ENCODE results near the gene PRKAG2. TPM values are rescaled to one million over a fixed set of nuclear protein-coding genes. Genes with fewer than 3 reads are reported as not detected.

Gene PRKAG2
- total RNA-seq, 1 experiment from 2014 or later, result 23.9 TPM

DNA sequence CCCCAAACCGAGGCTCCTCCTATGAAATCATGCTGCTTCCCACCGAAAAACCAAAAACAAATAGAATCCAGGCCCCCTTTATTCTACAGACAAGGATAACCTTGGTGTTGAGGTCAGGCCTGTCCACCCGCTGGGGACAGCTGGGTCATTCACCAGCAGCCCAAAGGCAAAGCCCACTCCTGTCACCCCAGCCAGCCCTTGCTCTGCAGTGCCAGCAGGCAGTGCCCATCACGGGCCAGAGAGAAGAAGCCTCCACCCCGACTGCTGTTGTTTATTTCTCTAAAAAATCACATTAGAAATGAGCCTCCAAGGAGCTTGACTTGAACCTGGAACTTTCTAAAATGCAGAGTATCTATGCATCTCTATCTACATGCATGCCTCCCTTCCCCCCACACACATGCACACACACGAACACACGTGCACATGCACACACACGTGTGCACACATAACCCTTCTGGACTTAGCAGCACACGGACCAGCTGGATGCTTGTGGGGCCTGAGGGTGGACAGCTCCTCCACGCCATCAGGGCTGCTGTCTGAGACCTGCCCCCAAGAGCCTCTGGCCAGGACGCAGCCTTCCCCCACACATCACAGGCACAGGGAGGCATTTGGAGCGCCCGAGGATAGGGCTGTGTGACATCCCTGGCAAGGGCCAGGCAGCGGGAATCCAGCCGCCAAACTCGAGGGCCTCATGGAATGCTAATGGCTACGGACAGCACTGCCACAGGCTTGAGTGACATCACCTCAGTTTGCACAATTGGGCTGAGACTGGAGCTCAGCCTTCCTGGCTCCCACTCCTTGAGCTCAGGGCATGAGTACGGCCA, 22.8 kb downstream of the PRKAG2 start:
- peaks cover 18% of the 10 kb centered on the region for H3K4me1 ChIP-seq (ENCODE audit: insufficient read depth, low read length)
- no peaks in the 10 kb centered on the region for H3K9me3 ChIP-seq (ENCODE audit: low read length)
- no peak overlapping the region for H3K4me3 ChIP-seq (ENCODE audit: low read length)
- no peak overlapping the region for H3K9ac ChIP-seq (ENCODE audit: low read length)
- ATAC-seq, result no peak
- no peaks in the 10 kb centered on the region for H3K9me2 ChIP-seq (replicated peaks; ENCODE audit: low read length)
- no TSS peak for BruUV-seq (replicated peaks)
- H3K79me2 ChIP-seq (ENCODE audit: low read length), result no peaks in the 10 kb centered on the region
- H3F3A ChIP-seq (ENCODE audit: low read length, unreplicated experiment), result no peaks in the 10 kb centered on the region
- no peaks in the 10 kb centered on the region for H3K27me3 ChIP-seq (ENCODE audit: low read length)
- TF ChIP-seq EZH2phosphoT487 (IDR thresholded peaks at IDR 0.05; ENCODE audit: borderline replicate concordance, low read length) (no peak), EZH2 (IDR thresholded peaks at IDR 0.05; ENCODE audit: low read length, unreplicated experiment) (no peak)
- TF ChIP-seq, protein P1, sequence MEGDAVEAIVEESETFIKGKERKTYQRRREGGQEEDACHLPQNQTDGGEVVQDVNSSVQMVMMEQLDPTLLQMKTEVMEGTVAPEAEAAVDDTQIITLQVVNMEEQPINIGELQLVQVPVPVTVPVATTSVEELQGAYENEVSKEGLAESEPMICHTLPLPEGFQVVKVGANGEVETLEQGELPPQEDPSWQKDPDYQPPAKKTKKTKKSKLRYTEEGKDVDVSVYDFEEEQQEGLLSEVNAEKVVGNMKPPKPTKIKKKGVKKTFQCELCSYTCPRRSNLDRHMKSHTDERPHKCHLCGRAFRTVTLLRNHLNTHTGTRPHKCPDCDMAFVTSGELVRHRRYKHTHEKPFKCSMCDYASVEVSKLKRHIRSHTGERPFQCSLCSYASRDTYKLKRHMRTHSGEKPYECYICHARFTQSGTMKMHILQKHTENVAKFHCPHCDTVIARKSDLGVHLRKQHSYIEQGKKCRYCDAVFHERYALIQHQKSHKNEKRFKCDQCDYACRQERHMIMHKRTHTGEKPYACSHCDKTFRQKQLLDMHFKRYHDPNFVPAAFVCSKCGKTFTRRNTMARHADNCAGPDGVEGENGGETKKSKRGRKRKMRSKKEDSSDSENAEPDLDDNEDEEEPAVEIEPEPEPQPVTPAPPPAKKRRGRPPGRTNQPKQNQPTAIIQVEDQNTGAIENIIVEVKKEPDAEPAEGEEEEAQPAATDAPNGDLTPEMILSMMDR (conservative IDR thresholded peaks at IDR 0.05; ENCODE audit: low read depth, low read length), result no peak
- H4K20me1 ChIP-seq (ENCODE audit: low read length), result no peaks in the 10 kb centered on the region
- H3K27ac ChIP-seq (ENCODE audit: low read length), result no peak overlapping the region
- CTCF ChIA-PET, result no interaction called here
- no peaks in the 10 kb centered on the region for H3K36me3 ChIP-seq (ENCODE audit: low read depth, low read length)
- no peak overlapping the region for H2AFZ ChIP-seq (ENCODE audit: low read length)
- H3K4me2 ChIP-seq (ENCODE audit: low read length), result no peak overlapping the region
- no peak for DNase-seq
- POLR2A ChIA-PET (ENCODE audit: unreplicated experiment), result no interaction called here
- intact Hi-C loops (cut with micrococcal nuclease), result no loop called here

DNA sequence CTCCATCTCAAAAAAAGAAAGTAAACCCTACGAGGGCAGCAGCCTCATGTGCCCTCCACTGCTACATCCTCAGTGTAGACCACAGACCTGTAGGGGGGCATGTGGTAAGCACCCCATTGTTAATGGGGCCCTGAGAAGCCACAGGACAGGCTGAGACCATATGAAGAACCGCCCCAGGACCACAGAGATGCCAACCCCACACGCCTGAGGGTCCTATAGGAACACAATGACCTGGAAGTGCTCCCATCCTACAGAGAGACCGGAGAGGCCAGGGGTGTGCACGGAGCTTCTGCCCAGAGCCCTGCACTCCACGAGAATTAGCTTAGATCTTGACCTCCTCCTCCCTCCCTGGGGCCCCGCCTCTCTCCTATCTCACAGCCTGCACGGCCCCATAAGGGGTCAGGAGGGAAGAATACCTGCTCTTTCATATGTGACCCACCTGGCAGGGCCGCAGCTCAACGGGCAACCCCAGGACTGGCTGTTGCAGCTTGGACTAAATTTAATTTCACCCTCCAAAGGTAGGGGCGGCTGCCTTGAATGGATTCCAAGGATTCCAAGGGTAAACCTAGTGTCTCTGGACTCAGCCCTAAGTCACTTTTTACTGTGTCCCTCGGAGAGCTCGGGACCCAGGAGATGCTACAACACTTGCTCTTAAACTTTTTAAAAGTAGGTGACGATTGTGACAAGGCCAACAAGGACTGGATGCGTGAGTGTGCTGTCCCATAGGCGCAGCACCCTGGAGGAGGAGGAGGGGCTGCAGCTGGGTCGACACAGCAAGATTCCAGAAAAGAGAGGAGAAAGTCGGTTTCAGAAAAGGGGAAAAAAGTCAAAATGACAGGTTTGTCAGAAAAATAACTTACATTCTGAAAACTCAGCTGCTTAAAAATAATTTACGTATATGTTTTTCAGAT, 24.2 kb downstream of the PRKAG2 start:
- no TSS peak for BruUV-seq (replicated peaks)
- TF ChIP-seq EZH2 (IDR thresholded peaks at IDR 0.05; ENCODE audit: low read length, unreplicated experiment) (no peak), EZH2phosphoT487 (IDR thresholded peaks at IDR 0.05; ENCODE audit: borderline replicate concordance, low read length) (no peak)
- TF ChIP-seq, protein P1 (conservative IDR thresholded peaks at IDR 0.05; ENCODE audit: low read depth, low read length), result no peak
- Histone ChIP-seq H3F3A (ENCODE audit: low read length, unreplicated experiment) (no peaks in the 10 kb centered on the region), H3K4me3 (ENCODE audit: low read length) (no peak overlapping the region), H3K9me2 (replicated peaks; ENCODE audit: low read length) (no peaks in the 10 kb centered on the region), H3K27me3 (ENCODE audit: low read length) (no peaks in the 10 kb centered on the region), H3K4me1 (ENCODE audit: insufficient read depth, low read length) (peaks cover 16% of the 10 kb centered on the region), H3K79me2 (ENCODE audit: low read length) (no peaks in the 10 kb centered on the region), H2AFZ (ENCODE audit: low read length) (no peak overlapping the region), H4K20me1 (ENCODE audit: low read length) (no peaks in the 10 kb centered on the region), H3K9me3 (ENCODE audit: low read length) (no peaks in the 10 kb centered on the region), H3K27ac (ENCODE audit: low read length) (no peak overlapping the region), H3K9ac (ENCODE audit: low read length) (no peak overlapping the region), H3K36me3 (ENCODE audit: low read depth, low read length) (no peaks in the 10 kb centered on the region), H3K4me2 (ENCODE audit: low read length) (no peak overlapping the region)
- CTCF ChIA-PET, result no interaction called here
- ATAC-seq (no peak), DNase-seq (no peak)
- intact Hi-C loops (cut with micrococcal nuclease), result no loop called here
- POLR2A ChIA-PET (ENCODE audit: unreplicated experiment), result no interaction called here

Measured in PC-3 (cell line).